DOHH2 (cell line): ENCODE data around the gene RER1.

ENCODE experiments used
- H3F3A ChIP-seq: fragments of 200-600 bp; sonication (generic), shearing (Covaris generic); 2 replicates; pipeline ENCODE4 v1.6.0; 2016; ENCODE audit warnings: antibody characterized with exemption, mild to moderate bottlenecking; ENCODE audit not compliant: control insufficient read depth, insufficient read depth
- H3K27ac ChIP-seq: fragments of 200-600 bp; sonication (generic); 2 replicates; pipeline ENCODE4 v1.5.1; 2014; ENCODE audit warnings: low read depth, mild to moderate bottlenecking, low read length, moderate library complexity
- H3K27me3 ChIP-seq: fragments of 200-600 bp; sonication (generic); 2 replicates; pipeline ENCODE4 v1.6.1; 2014; ENCODE audit warnings: mild to moderate bottlenecking, low read length, mixed read lengths; ENCODE audit not compliant: control insufficient read depth
- H3K36me3 ChIP-seq: fragments of 200-600 bp; sonication (generic); 2 replicates; pipeline ENCODE4 v1.6.1; 2014; ENCODE audit warnings: mild to moderate bottlenecking, low read length, moderate library complexity, mixed read lengths; ENCODE audit not compliant: control insufficient read depth
- H3K4me1 ChIP-seq: fragments of 200-600 bp; sonication (generic); 2 replicates; pipeline ENCODE4 v1.6.1; 2014; ENCODE audit warnings: mild to moderate bottlenecking, low read length, mixed read lengths; ENCODE audit not compliant: control insufficient read depth
- H3K4me2 ChIP-seq: fragments of 200-600 bp; sonication (generic); 2 replicates; pipeline ENCODE4 v1.6.0; 2014; ENCODE audit warnings: mild to moderate bottlenecking, low read length, moderate library complexity
- H3K4me3 ChIP-seq: fragments of 200-600 bp; sonication (generic); 2 replicates; pipeline ENCODE4 v1.5.1; 2014; ENCODE audit warnings: mild to moderate bottlenecking, low read length, mixed read lengths
- H3K79me2 ChIP-seq: fragments of 200-600 bp; sonication (generic); 2 replicates; pipeline ENCODE4 v1.6.1; 2014; ENCODE audit warnings: mild to moderate bottlenecking, low read length, mixed read lengths; ENCODE audit not compliant: control insufficient read depth
- H3K9me2 ChIP-seq: fragments of 200-600 bp; sonication (generic); replicated peaks from 2 replicates; pipeline ENCODE4 v1.6.1; 2014; ENCODE audit warnings: mild to moderate bottlenecking, low read length, mixed read lengths; ENCODE audit not compliant: control insufficient read depth
- H3K9me3 ChIP-seq: fragments of 200-600 bp; sonication (generic); 2 replicates; pipeline ENCODE4 v1.6.1; 2014; ENCODE audit warnings: antibody characterized with exemption, low read length, mixed read lengths; ENCODE audit not compliant: control insufficient read depth, insufficient read depth
- H4K20me1 ChIP-seq: fragments of 200-600 bp; sonication (generic); 2 replicates; pipeline ENCODE4 v1.6.0; 2014; ENCODE audit warnings: low read depth, mild to moderate bottlenecking, antibody characterized with exemption, low read length, moderate library complexity; ENCODE audit not compliant: control insufficient read depth, insufficient read depth
- CTCF ChIP-seq: fragments of 200-600 bp; sonication (generic); IDR thresholded peaks from one replicate; pipeline ENCODE4 v1.5.1; 2014; ENCODE audit warnings: antibody characterized with exemption, mild to moderate bottlenecking, low read depth, low read length; ENCODE audit not compliant: poor library complexity, severe bottlenecking
- EZH2phosphoT487 ChIP-seq: fragments of 200-600 bp; sonication (generic); IDR thresholded peaks from 2 replicates; pipeline ENCODE4 v1.6.1; 2017; ENCODE audit warnings: borderline replicate concordance, mild to moderate bottlenecking, antibody characterized with exemption, low read length, moderate library complexity, mixed read lengths

RER1 gene

GRCh38 chr1:2403273-2403672 is 11.6 kb downstream of the RER1 start:
- Histone ChIP-seq H3K9me3 (no peaks in the 10 kb centered on the region), H4K20me1 (peaks cover 8% of the 10 kb centered on the region), H3K27ac (no peak overlapping the region), H3K9me2 (no peaks in the 10 kb centered on the region), H3K4me1 (no peaks in the 10 kb centered on the region), H3K79me2 (peaks cover 21% of the 10 kb centered on the region), H3K4me3 (no peak overlapping the region), H3K4me2 (no peak overlapping the region), H3F3A (peaks cover 18% of the 10 kb centered on the region), H3K27me3 (no peaks in the 10 kb centered on the region), H3K36me3 (peaks cover 83% of the 10 kb centered on the region)
- TF ChIP-seq CTCF (no peak), EZH2phosphoT487 (no peak)

DNA sequence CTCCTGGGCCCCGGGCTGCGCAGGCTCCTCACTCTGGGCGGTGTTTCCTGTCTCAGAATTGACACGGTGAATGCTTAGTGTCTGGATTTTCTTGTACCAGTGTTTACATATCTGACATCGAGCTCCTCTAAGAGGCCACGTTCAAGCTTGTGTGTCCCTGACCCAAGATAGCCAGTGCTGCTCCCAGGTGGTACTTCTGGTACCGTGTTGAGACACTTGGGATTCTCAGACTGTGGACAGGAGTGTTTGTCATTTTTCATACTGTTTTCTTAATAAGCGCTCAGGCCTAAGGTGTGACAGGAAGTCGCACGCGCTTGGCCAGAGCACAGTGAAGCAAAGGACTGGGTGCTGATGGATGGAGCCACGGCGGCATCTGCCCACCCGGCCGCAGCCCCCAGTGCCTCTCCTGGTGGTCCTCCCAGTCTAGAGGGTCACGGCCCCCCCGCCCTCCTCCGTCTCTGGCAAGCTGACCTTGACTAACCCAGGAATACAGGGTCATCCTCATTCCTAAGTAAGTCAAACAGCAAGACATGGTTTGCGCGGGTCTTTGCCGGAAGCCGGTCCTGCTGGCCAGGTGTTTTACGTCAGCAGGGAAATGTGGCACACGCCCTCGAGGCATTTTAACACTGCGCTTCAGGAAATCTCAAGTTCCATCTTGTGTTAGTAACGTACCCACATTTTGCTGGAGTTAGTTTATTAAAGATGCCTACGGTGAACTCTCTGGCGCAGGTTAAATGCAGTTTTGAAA is 12.7 kb downstream of the RER1 start:
- no peaks in the 10 kb centered on the region for H3K27me3 ChIP-seq
- H4K20me1 ChIP-seq, result peaks cover 8% of the 10 kb centered on the region
- H3K27ac ChIP-seq, result no peak overlapping the region
- H3K4me2 ChIP-seq, result no peak overlapping the region
- H3K9me2 ChIP-seq, result no peaks in the 10 kb centered on the region
- H3K4me1 ChIP-seq, result no peaks in the 10 kb centered on the region
- peaks cover 75% of the 10 kb centered on the region for H3K36me3 ChIP-seq
- no peak for TF ChIP-seq CTCF
- no peak for TF ChIP-seq EZH2phosphoT487
- H3K9me3 ChIP-seq, result no peaks in the 10 kb centered on the region
- peaks cover 18% of the 10 kb centered on the region for H3F3A ChIP-seq
- H3K4me3 ChIP-seq, result no peak overlapping the region
- H3K79me2 ChIP-seq, result peaks cover 18% of the 10 kb centered on the region

- H3K27me3 ChIP-seq, result no peaks in the 10 kb centered on the region
- TF ChIP-seq CTCF, result no peak
- TF ChIP-seq EZH2phosphoT487, result no peak
- H4K20me1 ChIP-seq, result peaks cover 8% of the 10 kb centered on the region
- H3K9me3 ChIP-seq, result no peaks in the 10 kb centered on the region
- peaks cover 68% of the 10 kb centered on the region for H3K36me3 ChIP-seq
- no peaks in the 10 kb centered on the region for H3K9me2 ChIP-seq
- H3K4me3 ChIP-seq, result no peak overlapping the region
- H3K4me1 ChIP-seq, result no peaks in the 10 kb centered on the region
- H3F3A ChIP-seq, result peaks cover 18% of the 10 kb centered on the region
- no peak overlapping the region for H3K27ac ChIP-seq
- H3K4me2 ChIP-seq, result no peak overlapping the region
- H3K79me2 ChIP-seq, result peaks cover 14% of the 10 kb centered on the region
Observed at GRCh38 chr1:2404890-2405511, 13.4 kb downstream of the RER1 start.
